HepG2 (cell line): ENCODE results near the gene ADPGK. TPM values are rescaled to one million over a fixed set of nuclear protein-coding genes. Genes with fewer than 3 reads are reported as not detected.

ENCODE experiments used
- ATAC-seq: fragments of 200-7000 bp; cut with Tn5 transposase; 3 replicates; pipeline ENCODE4 v1.9.1; 2020; ENCODE audit warnings: mild to moderate bottlenecking, moderate library complexity
- BruUV-seq: library from RNA; stranded (reverse); fragments of 400-500 nt; replicated peaks from 2 replicates; lab custom pipeline; 2021; lab: Mats Ljungman, UMichigan
- CTCF ChIA-PET: fragments of 300-600 bp; formaldehyde crosslinking; extraction: SDS; loops from one replicate; lab custom pipeline; 2021; ENCODE audit warnings: low total read pairs, inconsistent platforms, low intra/inter-chr PET ratio; lab: Yijun Ruan, JAX
- POLR2A ChIA-PET: fragments of 350-600 bp; sonication (Branson Sonifier 250); formaldehyde crosslinking; loops from one replicate; lab custom pipeline; 2020; ENCODE audit warnings: antibody characterized with exemption, inconsistent platforms; lab: Yijun Ruan, JAX
- DNase-seq: peaks from one replicate; pipeline ENCODE4 v3.0.0-alpha.2; 2015; ENCODE audit warnings: low spot score
- FAIRE-seq: peaks from 3 replicates; lab custom pipeline; 2011; peaks lifted over from hg19 to GRCh38; lab: Jason Lieb, UNC
- H2AFZ ChIP-seq: one replicate; pipeline ENCODE4 v1.6.1; 2011; ENCODE audit warnings: low read length, inconsistent platforms
- H3K27ac ChIP-seq: fragments of 300-600 bp; 3 replicates; pipeline ENCODE4 v1.8.0; 2011; ENCODE audit warnings: mixed run types, mild to moderate bottlenecking, mixed read lengths, low read length, inconsistent platforms; ENCODE audit not compliant: insufficient read depth; ENCODE audit errors: extremely low read length
- H3K27me3 ChIP-seq, 2 experiments: fragments of 200-600 bp in 1 of 2; 2 replicates in 1 of 2; 3 replicates in 1 of 2; pipeline versions ENCODE4 v1.6.0 to v1.8.0; 2011; ENCODE audit warnings: low read length in 2 of 2, mild to moderate bottlenecking in 2 of 2, moderate library complexity in 2 of 2, inconsistent platforms in 1 of 2; ENCODE audit not compliant: insufficient read depth in 2 of 2, control insufficient read depth in 1 of 2
- H3K36me3 ChIP-seq, 2 experiments: fragments of 200-600 bp in 1 of 2; replicated peaks in 1 of 2; 2 replicates in 1 of 2; 3 replicates in 1 of 2; pipeline versions ENCODE4 v1.5.1 to v1.8.0; 2011; ENCODE audit warnings: low read length in 2 of 2, inconsistent platforms in 1 of 2; ENCODE audit not compliant: insufficient read depth in 2 of 2, control insufficient read depth in 1 of 2
- H3K4me1 ChIP-seq: 2 replicates; pipeline ENCODE4 v1.5.1; 2012; ENCODE audit warnings: low read length, inconsistent platforms; ENCODE audit not compliant: insufficient read depth
- H3K4me2 ChIP-seq: 2 replicates; pipeline ENCODE4 v1.6.0; 2011; ENCODE audit warnings: low read depth, low read length, inconsistent platforms
- H3K4me3 ChIP-seq, 3 experiments: fragments of 200-600 bp in 1 of 3; sonication (generic), shearing (Covaris generic) in 1 of 3; replicated peaks in 1 of 3; 2 replicates each; pipeline ENCODE4 v1.5.1; 2011 to 2016; ENCODE audit warnings: low read length in 3 of 3, inconsistent platforms in 2 of 3, low read depth in 2 of 3, mild to moderate bottlenecking in 2 of 3, control low read depth in 1 of 3, mixed read lengths in 1 of 3; ENCODE audit not compliant: insufficient read depth in 1 of 3
- H3K79me2 ChIP-seq: one replicate; pipeline ENCODE4 v1.6.1; 2011; ENCODE audit warnings: low read length, inconsistent platforms; ENCODE audit not compliant: insufficient read depth
- H3K9ac ChIP-seq: 2 replicates; pipeline ENCODE4 v1.6.0; 2011; ENCODE audit warnings: mild to moderate bottlenecking, low read depth, low read length, inconsistent platforms; ENCODE audit not compliant: insufficient read depth
- H3K9me3 ChIP-seq: 2 replicates; pipeline ENCODE4 v1.5.1; 2012; ENCODE audit warnings: mild to moderate bottlenecking, low read length
- H4K20me1 ChIP-seq: 2 replicates; pipeline ENCODE4 v1.6.0; 2011; ENCODE audit warnings: inconsistent platforms, mild to moderate bottlenecking, low read length, moderate library complexity; ENCODE audit not compliant: insufficient read depth
- ATF3 ChIP-seq: sonication (generic); formaldehyde crosslinking; IDR thresholded peaks from 2 replicates; pipeline ENCODE4 v1.4.0; 2020; ENCODE audit warnings: missing genetic modification reagents
- KAT8 ChIP-seq: IDR thresholded peaks from 2 replicates; pipeline ENCODE4 v1.6.1; 2016; ENCODE audit warnings: missing genetic modification reagents, missing compliant biosample characterization
- KDM6A ChIP-seq: IDR thresholded peaks from 2 replicates; pipeline ENCODE4 v1.6.1; 2016; ENCODE audit warnings: low read depth
- KLF9 ChIP-seq: IDR thresholded peaks from 2 replicates; pipeline ENCODE4 v1.6.1; 2016; ENCODE audit warnings: low read depth
- MTA1 ChIP-seq: sonication (generic); formaldehyde crosslinking; IDR thresholded peaks from 2 replicates; pipeline ENCODE4 v1.4.0; 2020; ENCODE audit warnings: missing genetic modification reagents, mild to moderate bottlenecking, borderline replicate concordance
- NFYC ChIP-seq: IDR thresholded peaks from 2 replicates; pipeline ENCODE4 v1.6.1; 2016; ENCODE audit warnings: missing genetic modification reagents, missing compliant biosample characterization
- REL ChIP-seq: sonication (generic); formaldehyde crosslinking; conservative IDR thresholded peaks from 2 replicates; pipeline ENCODE4 v1.8.0; 2022; ENCODE audit warnings: mild to moderate bottlenecking, missing genetic modification reagents, moderate library complexity
- RXRA ChIP-seq: sonication (generic); formaldehyde crosslinking; IDR thresholded peaks from 2 replicates; pipeline ENCODE4 v1.5.1; 2020; ENCODE audit warnings: missing genetic modification reagents
- TSC22D2 ChIP-seq: sonication (generic); formaldehyde crosslinking; IDR thresholded peaks from 2 replicates; pipeline ENCODE4 v1.5.1; 2020; ENCODE audit warnings: missing genetic modification reagents, mild to moderate bottlenecking, borderline replicate concordance
- ZBTB14 ChIP-seq: sonication (generic); formaldehyde crosslinking; IDR thresholded peaks from 2 replicates; pipeline ENCODE4 v1.4.0; 2020; ENCODE audit warnings: missing genetic modification reagents
- ZNF10 ChIP-seq: sonication (generic); formaldehyde crosslinking; IDR thresholded peaks from 2 replicates; pipeline ENCODE4 v1.4.0; 2020; ENCODE audit warnings: mild to moderate bottlenecking, low read depth, missing genetic modification reagents, borderline replicate concordance
- ZNF235 ChIP-seq: sonication (generic); formaldehyde crosslinking; IDR thresholded peaks from 2 replicates; pipeline ENCODE4 v1.8.1; 2023; ENCODE audit warnings: mild to moderate bottlenecking, missing genetic modification reagents, borderline replicate concordance
- ZNF460 ChIP-seq: sonication (generic); formaldehyde crosslinking; IDR thresholded peaks from 2 replicates; pipeline ENCODE4 v1.5.1; 2020; ENCODE audit warnings: missing genetic modification reagents, mild to moderate bottlenecking, borderline replicate concordance
- WGBS: methylation state at CpG from one replicate; pipeline ENCODE4 v1.1.6; 2017; ENCODE audit warnings: low lambda C conversion rate; 5-methylcytosine and 5-hydroxymethylcytosine counted together
- in situ Hi-C: cut with HindIII; loops from 2 replicates; pipeline ENCODE4 v1.10.0; 2017; ENCODE audit warnings: low pct_unique_long_range_greater_than_20kb; ENCODE audit not compliant: extremely low pct_ligation_motif_present
- intact Hi-C: fragments of 100-400 bp; cut with micrococcal nuclease; formaldehyde crosslinking; loops from one replicate; pipeline ENCODE4 v1.10.0; 2022; ENCODE audit not compliant: unreplicated experiment
- polyA plus RNA-seq, 8 experiments: library from polyadenylated mRNA; depleted of rRNA in 3 of 8; stranded (reverse) in 7 of 8; unstranded in 1 of 8; fragments of >200 nt; fragmentation: Illumina TruSeq in 4 of 8; extraction: Trizol in 4 of 8; gene quantifications; 2 replicates each; pipeline versions ENCODE4 v1.2.1 to v1.2.3, GENCODE V29; 2011 to 2016; ENCODE audit warnings: low read depth in 4 of 8, missing spikeins in 1 of 8, mixed read lengths in 1 of 8; ENCODE audit not compliant: insufficient read depth in 1 of 8
- total RNA-seq, 5 experiments: library from RNA; depleted of rRNA; stranded (reverse); fragments of >200 nt; fragmentation: Illumina TruSeq; extraction: Trizol; gene quantifications; 2 replicates each; pipeline ENCODE4 v1.2.3, GENCODE V29; 2016; ENCODE audit warnings: low read depth in 1 of 5
- TF ChIP-seq, protein P1 (sequence below): sonication (generic); formaldehyde crosslinking; IDR thresholded peaks from 2 replicates; pipeline ENCODE4 v1.8.0; 2022; ENCODE audit warnings: mild to moderate bottlenecking, missing genetic modification reagents; ENCODE audit not compliant: insufficient replicate concordance
- TF ChIP-seq, protein P2 (sequence below), 2 experiments: sonication (generic) in 1 of 2; formaldehyde crosslinking in 1 of 2; IDR thresholded peaks; 2 replicates each; pipeline versions ENCODE4 v1.4.0 to v1.6.1; 2016 to 2020; ENCODE audit warnings: borderline replicate concordance in 1 of 2, low read depth in 1 of 2, mild to moderate bottlenecking in 1 of 2, missing genetic modification reagents in 1 of 2

Gene ADPGK
- total and polyA plus RNA-seq, 2 of the 13 experiments (the other 11 are each of a cell fraction or from before 2014, with no cell fraction given): 61.6 to 67.5 TPM

- TF ChIP-seq, protein P1, sequence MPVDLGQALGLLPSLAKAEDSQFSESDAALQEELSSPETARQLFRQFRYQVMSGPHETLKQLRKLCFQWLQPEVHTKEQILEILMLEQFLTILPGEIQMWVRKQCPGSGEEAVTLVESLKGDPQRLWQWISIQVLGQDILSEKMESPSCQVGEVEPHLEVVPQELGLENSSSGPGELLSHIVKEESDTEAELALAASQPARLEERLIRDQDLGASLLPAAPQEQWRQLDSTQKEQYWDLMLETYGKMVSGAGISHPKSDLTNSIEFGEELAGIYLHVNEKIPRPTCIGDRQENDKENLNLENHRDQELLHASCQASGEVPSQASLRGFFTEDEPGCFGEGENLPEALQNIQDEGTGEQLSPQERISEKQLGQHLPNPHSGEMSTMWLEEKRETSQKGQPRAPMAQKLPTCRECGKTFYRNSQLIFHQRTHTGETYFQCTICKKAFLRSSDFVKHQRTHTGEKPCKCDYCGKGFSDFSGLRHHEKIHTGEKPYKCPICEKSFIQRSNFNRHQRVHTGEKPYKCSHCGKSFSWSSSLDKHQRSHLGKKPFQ: no peak
- no peak for TF ChIP-seq ZNF460 (CRISPR knock-in tag)
- no peak for TF ChIP-seq REL (CRISPR knock-in tag)
- no peak for TF ChIP-seq ZNF235 (CRISPR knock-in tag)
- TF ChIP-seq NFYC (CRISPR knock-in tag): no peak
- TF ChIP-seq KAT8 (CRISPR knock-in tag): no peak
- no peak for TF ChIP-seq ATF3 (CRISPR knock-in tag)
- no peak for TF ChIP-seq KDM6A (CRISPR knock-in tag)
Measured at GRCh38 chr15:72732086-72732485, 51.5 kb downstream of the ADPGK start (continued).

DNA sequence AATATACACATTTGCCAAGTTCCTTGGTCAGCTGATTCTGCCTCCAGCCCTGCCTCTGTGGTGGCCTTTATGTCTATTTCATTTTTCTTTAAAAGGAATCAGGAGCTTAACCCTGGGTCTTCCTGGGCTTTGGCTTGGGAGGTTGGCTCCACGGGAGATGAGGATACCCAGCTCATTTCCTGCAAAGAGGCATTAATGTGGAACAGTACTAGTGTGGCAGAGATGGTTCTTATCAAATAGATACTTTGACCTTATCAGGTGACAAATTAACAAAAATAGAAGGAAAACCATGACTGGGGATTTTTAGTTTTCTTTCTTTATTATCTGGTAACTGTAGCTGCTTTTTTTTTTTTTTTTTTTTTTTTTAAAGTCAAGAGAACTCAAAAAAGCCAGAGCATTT is 54.7 kb downstream of the ADPGK start:
- intact Hi-C loops (no loop called here), in situ Hi-C loops (no loop called here)
- H4K20me1 ChIP-seq: no peaks in the 10 kb centered on the region
- peaks cover 2 to 15% of the 10 kb centered on the region in 2 experiments; a peak in 4 of 5 replicates for H3K36me3 ChIP-seq
- DNase-seq (no peak), ATAC-seq (no peak), FAIRE-seq (no peak)
- H3K27ac ChIP-seq: no peak overlapping the region
- no peak overlapping the region for H3K4me3 ChIP-seq
- H3K79me2 ChIP-seq: no peaks in the 10 kb centered on the region
- H3K9me3 ChIP-seq: no peaks in the 10 kb centered on the region
- no peak overlapping the region for H2AFZ ChIP-seq
- WGBS: 100% methylated on average over 1 of the region's 1 CpG
- no peak overlapping the region for H3K9ac ChIP-seq
- no peak overlapping the region for H3K4me2 ChIP-seq
- H3K27me3 ChIP-seq: no peaks in the 10 kb centered on the region
- ChIA-PET CTCF (no interaction called here), POLR2A (no interaction called here)
- peaks cover 19% of the 10 kb centered on the region for H3K4me1 ChIP-seq
- TF ChIP-seq ZBTB14 (no peak), MTA1 (CRISPR knock-in tag) (no peak), RXRA (CRISPR knock-in tag) (no peak), KLF9 (CRISPR knock-in tag) (no peak), ZNF10 (CRISPR knock-in tag) (no peak), TSC22D2 (CRISPR knock-in tag) (no peak)
- TF ChIP-seq, protein P2, sequence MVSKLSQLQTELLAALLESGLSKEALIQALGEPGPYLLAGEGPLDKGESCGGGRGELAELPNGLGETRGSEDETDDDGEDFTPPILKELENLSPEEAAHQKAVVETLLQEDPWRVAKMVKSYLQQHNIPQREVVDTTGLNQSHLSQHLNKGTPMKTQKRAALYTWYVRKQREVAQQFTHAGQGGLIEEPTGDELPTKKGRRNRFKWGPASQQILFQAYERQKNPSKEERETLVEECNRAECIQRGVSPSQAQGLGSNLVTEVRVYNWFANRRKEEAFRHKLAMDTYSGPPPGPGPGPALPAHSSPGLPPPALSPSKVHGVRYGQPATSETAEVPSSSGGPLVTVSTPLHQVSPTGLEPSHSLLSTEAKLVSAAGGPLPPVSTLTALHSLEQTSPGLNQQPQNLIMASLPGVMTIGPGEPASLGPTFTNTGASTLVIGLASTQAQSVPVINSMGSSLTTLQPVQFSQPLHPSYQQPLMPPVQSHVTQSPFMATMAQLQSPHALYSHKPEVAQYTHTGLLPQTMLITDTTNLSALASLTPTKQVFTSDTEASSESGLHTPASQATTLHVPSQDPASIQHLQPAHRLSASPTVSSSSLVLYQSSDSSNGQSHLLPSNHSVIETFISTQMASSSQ (IDR thresholded peaks at IDR 0.05; ENCODE audit: low read depth): no peak
- TF ChIP-seq, protein P2 (CRISPR knock-in tag; IDR thresholded peaks at IDR 0.05; ENCODE audit: borderline replicate concordance): no peak
- no TSS peak for BruUV-seq
